Cardiac muscle cell (in vitro differentiated cells and primary cell): ENCODE data around the gene HSD17B4. TPM values are rescaled to one million over a fixed set of nuclear protein-coding genes. Genes with fewer than 3 reads are reported as not detected.
"Not testable (repeated sequence)": the region's sequence is repeated elsewhere in the genome, so short reads cannot be mapped to it uniquely, and the experiment has no call there.

Source experiments
- DNase-seq, 2 donors: peaks; one replicate each; pipeline versions ENCODE4 v3.0.0 to v3.0.0-alpha.2; 2010 to 2017; ENCODE audit warnings: low read depth in 1 of 2, low spot score in 1 of 2
- H3K27ac ChIP-seq: fragments of 200-600 bp; sonication (generic); 2 replicates; pipeline ENCODE4 v1.5.1; 2016
- H3K27me3 ChIP-seq: fragments of 200-600 bp; sonication (generic); 2 replicates; pipeline ENCODE4 v1.6.0; 2016; ENCODE audit warnings: control low read depth
- H3K36me3 ChIP-seq: fragments of 200-600 bp; sonication (generic); 2 replicates; pipeline ENCODE4 v1.5.1; 2016; ENCODE audit warnings: control low read depth
- H3K4me1 ChIP-seq: fragments of 200-600 bp; sonication (generic); 2 replicates; pipeline ENCODE4 v1.8.1; 2017; ENCODE audit warnings: low read depth, mild to moderate bottlenecking, mixed run types
- H3K4me3 ChIP-seq: fragments of 200-600 bp; sonication (generic); 2 replicates; pipeline ENCODE4 v1.5.1; 2016; ENCODE audit warnings: mild to moderate bottlenecking
- H3K9me3 ChIP-seq: fragments of 200-600 bp; sonication (generic); 2 replicates; pipeline ENCODE4 v1.5.1; 2017; ENCODE audit warnings: low read depth, mild to moderate bottlenecking, control low read depth
- polyA plus RNA-seq: library from polyadenylated mRNA; unstranded; fragments of >200 nt; fragmentation: Nextera tagmentation; extraction: Ambion mirVana; gene quantifications from 2 replicates; pipeline ENCODE4 v1.2.1, GENCODE V29; 2016
- total RNA-seq: library from RNA; depleted of rRNA; stranded (reverse); fragments of >200 nt; gene quantifications from 2 replicates; pipeline ENCODE4 v1.2.3, GENCODE V29; 2016
- TF ChIP-seq, protein P1 (sequence below): IDR thresholded peaks from 2 replicates; pipeline ENCODE4 v1.5.1; 2012; ENCODE audit warnings: low read depth, mild to moderate bottlenecking, low read length

HSD17B4 gene
- total and polyA plus RNA-seq, 2 experiments from 2014 or later: 165 to 183 TPM

DNA sequence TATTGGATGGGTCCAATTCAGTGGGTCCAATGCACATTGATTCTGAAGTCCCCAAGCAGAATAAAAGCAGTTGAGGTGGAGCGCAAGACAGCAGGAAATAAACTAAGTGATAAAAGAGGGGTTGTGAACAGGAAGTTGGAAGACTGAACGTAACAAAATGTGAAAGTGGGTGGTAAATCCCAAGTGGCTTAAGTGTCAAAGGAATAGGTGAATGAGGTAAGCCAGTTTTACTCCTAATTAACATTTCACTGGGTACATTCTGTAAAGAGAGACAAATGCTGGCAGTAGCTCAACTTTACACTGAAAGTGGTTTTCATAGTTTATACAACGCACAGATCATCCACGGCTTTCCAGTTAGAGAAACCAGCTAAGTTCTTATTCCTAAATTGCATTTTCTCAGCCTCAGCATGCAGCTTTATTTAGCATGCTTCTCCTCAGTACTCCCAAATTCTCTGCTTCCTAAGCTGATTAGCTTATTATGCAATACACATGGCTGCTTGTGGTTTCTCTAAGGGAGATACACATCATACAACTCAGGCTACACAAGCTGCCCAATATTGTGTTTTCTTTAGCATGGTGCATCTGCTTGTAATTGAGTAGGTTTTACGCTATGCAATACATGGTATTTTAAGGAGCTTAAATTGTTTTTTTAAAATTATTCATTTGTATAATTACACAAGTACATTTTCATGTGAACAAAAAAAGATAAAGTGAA is 34.2 kb upstream of the HSD17B4 start:
- TF ChIP-seq, protein P1, sequence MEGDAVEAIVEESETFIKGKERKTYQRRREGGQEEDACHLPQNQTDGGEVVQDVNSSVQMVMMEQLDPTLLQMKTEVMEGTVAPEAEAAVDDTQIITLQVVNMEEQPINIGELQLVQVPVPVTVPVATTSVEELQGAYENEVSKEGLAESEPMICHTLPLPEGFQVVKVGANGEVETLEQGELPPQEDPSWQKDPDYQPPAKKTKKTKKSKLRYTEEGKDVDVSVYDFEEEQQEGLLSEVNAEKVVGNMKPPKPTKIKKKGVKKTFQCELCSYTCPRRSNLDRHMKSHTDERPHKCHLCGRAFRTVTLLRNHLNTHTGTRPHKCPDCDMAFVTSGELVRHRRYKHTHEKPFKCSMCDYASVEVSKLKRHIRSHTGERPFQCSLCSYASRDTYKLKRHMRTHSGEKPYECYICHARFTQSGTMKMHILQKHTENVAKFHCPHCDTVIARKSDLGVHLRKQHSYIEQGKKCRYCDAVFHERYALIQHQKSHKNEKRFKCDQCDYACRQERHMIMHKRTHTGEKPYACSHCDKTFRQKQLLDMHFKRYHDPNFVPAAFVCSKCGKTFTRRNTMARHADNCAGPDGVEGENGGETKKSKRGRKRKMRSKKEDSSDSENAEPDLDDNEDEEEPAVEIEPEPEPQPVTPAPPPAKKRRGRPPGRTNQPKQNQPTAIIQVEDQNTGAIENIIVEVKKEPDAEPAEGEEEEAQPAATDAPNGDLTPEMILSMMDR: no peak
- Histone ChIP-seq H3K9me3 (no peaks in the 10 kb centered on the region), H3K4me3 (no peak overlapping the region), H3K27ac (no peak overlapping the region), H3K27me3 (no peaks in the 10 kb centered on the region), H3K36me3 (no peaks in the 10 kb centered on the region), H3K4me1 (no peaks in the 10 kb centered on the region)
- DNase-seq: peak in 1 of 2 donors; percentile 90

DNA sequence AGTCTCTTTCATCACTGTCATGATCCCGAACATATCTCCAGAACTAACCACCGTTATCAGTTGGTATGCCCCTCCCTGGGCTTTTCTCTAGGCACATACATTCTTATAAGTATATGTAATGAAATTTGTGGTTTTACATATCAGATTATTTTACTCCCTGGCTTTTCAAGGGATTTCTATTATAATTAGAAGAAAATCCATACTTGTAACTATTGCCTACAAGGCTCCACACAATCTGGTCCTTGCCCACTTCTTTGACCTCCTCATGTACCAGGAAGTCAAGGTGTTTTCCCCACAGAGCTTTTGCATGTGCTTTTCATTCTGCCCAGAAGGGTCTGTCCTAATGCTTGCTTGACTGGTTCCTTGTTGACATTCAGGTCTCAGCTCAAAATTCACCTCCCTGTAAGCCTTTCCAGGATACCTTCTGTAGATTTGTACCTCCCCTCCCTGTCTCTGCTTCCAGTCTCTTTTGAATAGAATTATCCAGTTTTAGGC is 33.6 kb upstream of the HSD17B4 start:
- no peak overlapping the region for H3K27ac ChIP-seq
- H3K4me3 ChIP-seq: no peak overlapping the region
- TF ChIP-seq, protein P1: no peak

DNA sequence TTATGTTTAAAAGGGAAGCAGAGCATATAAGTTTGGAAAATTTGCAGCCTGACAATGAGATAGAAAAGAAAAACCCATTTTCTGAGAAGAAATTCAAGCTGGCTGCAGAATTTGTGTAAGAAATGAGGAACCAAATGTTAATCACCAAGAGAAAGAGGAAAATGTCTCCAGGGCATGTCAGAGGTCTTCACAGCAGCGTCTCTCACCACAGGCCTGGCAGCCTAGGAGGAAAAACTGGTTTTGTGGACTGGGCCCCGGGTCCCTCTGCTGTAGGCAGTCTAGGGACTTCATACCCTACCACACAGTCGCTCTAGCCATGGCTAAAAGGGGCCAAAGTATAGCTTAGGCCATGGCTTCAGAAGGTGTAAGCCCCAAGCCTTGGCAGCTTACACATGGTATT is 32.1 kb upstream of the HSD17B4 start:
- TF ChIP-seq, protein P1: no peak
- Histone ChIP-seq H3K27me3 (no peaks in the 10 kb centered on the region), H3K4me3 (no peak overlapping the region)

More for the DNA sequence above, 33.6 kb upstream of the HSD17B4 start:
- no peak for DNase-seq
- no peaks in the 10 kb centered on the region for H3K27me3 ChIP-seq
- no peaks in the 10 kb centered on the region for H3K9me3 ChIP-seq
- no peaks in the 10 kb centered on the region for H3K4me1 ChIP-seq
- no peaks in the 10 kb centered on the region for H3K36me3 ChIP-seq

DNA sequence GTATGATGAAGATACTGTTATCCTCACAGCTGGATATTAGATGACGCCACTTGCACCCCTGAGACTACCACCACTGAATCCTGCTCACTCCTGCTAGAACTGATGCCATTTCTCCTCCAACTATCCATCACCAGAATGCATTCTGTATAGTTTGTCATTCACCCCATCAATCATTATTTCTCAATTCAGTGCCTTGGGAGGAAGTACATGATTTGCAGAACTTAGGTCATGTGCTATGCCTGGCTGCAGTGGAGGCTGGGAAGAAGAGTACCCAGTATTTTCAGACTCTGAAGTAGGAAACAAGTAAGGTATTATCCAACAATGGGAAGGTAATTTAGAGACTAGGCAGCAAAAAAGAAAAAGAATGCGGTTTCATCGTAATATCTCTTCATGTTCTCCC is 26.2 kb upstream of the HSD17B4 start:
- H3K9me3 ChIP-seq: no peaks in the 10 kb centered on the region
- no peak overlapping the region for H3K4me3 ChIP-seq
- no peaks in the 10 kb centered on the region for H3K27me3 ChIP-seq
- no peaks in the 10 kb centered on the region for H3K36me3 ChIP-seq
- no peaks in the 10 kb centered on the region for H3K4me1 ChIP-seq
- no peak overlapping the region for H3K27ac ChIP-seq
- DNase-seq: no peak
- TF ChIP-seq, protein P1: no peak

More for the DNA sequence above, 32.1 kb upstream of the HSD17B4 start:
- H3K36me3 ChIP-seq: no peaks in the 10 kb centered on the region
- H3K4me1 ChIP-seq: no peaks in the 10 kb centered on the region
- no peak for DNase-seq
- H3K27ac ChIP-seq: no peak overlapping the region
- no peaks in the 10 kb centered on the region for H3K9me3 ChIP-seq

DNA sequence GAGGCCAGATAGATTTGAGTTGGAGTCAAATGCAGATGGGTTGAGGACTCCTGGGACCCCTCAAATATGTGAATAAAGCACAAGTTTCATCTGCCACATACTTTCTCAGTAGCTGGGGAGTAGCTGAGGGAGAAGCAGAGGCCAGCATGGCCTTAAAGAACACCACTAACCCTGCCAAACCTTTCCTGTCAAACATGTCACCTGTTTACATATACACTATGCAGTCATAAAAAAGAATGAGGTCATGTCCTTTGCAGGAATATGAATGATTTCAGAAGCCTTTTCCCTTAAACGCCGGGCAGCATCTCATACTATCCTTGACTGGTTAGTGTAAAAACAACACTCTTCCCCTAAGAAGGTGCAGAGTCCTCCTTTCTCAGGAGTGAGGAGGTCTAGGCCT is 25.2 kb upstream of the HSD17B4 start:
- H3K27ac ChIP-seq: no peak overlapping the region
- no peaks in the 10 kb centered on the region for H3K9me3 ChIP-seq
- H3K27me3 ChIP-seq: no peaks in the 10 kb centered on the region
- H3K36me3 ChIP-seq: no peaks in the 10 kb centered on the region
- H3K4me3 ChIP-seq: no peak overlapping the region
- DNase-seq: no peak
- TF ChIP-seq, protein P1: no peak
- H3K4me1 ChIP-seq: no peaks in the 10 kb centered on the region

DNA sequence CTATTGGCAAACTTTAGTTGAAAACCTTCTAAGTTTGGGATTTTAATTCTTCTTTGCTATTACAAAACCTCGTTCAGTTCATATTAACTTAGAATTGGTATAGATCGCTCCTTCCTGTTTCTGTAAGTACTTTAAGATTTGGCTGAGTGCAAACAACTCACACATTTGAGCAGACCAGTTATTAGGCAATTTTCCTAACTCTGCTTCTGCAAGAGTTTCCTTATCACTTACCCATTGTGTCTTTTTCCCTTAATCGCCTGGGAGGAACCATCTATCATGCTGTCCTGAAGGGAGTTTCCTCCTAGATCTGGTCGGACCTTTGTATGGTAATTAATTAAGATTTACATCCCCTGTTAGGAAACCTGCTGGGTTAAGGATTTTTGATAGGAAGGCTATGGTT is 24.7 kb upstream of the HSD17B4 start:
- H3K27ac ChIP-seq, H3K4me3 ChIP-seq, H3K9me3 ChIP-seq, H3K36me3 ChIP-seq, H3K27me3 ChIP-seq, H3K4me1 ChIP-seq: not testable (repeated sequence)
- DNase-seq: peak in 1 of 2 donors; percentile 21

DNA sequence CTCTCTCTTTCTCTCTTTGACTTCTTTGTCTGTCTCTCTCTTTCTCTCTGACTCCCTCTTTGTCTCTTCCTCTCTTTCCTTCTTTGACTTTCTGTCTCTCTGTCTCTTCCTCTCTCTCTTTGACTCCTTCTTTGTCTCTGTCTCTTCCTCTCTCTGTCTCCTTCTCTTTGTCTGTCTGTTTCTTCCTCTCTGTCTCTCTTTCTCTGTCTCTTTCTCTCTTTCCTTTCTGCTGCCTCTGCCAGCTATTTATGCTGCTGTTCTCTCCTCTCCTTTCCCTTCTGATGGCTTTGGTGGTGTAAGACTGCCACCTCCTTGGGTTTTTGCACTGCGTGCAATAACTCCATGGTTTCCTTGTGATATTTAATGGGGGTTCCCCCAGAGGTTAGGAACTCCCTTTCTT is 24.1 kb upstream of the HSD17B4 start:
- H3K9me3 ChIP-seq, DNase-seq, H3K36me3 ChIP-seq, H3K27me3 ChIP-seq, H3K27ac ChIP-seq, H3K4me3 ChIP-seq, H3K4me1 ChIP-seq: not testable (repeated sequence)

DNA sequence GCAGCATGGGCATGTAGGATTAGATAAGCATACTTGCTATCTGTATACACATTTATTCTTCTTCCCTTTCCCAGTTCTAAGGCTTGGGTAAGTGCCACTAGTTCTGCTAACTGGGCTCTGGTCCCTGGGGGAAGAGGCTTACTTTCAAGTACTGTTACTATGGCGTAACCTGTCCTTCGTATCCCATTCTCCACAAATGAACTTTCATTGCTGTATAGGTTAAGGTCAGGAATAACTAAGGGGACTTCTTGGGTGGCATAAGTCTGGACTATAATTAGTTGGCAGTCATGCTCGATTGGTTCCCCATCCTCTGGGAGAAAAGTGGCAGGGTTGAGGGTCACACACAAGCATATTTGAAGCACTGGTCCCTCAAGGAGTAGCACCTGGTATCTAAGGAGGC is 23.7 kb upstream of the HSD17B4 start:
- not testable (repeated sequence) for DNase-seq, H3K9me3 ChIP-seq, H3K4me1 ChIP-seq, H3K36me3 ChIP-seq, H3K4me3 ChIP-seq, H3K27ac ChIP-seq, H3K27me3 ChIP-seq

DNA sequence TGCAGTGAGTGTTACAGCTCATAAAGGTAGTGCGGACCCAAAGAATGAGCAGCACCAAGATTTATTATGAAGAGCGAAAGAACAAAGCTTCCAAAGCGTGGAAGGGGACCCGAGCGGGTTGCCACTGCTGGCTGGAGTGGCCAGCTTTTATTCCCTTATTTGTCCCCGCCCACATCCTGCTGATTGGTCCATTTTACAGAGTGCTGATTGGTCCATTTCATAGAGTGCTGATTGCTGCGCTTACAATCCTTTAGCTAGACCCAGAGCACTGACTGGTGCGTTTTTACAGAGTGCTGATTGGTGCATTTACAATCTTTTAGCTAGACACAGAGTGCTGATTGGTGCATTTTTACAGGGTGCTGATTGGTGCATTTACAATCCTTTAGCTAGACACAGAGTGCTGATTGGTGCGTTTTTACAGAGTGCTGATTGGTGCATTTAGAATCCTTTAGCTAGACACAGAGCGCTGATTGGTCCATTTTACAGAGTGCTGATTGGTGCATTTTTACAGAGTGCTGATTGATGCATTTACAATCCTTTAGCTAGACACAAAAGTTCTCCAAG is 19.5 kb upstream of the HSD17B4 start:
- not testable (repeated sequence) for H3K9me3 ChIP-seq, H3K4me3 ChIP-seq, H3K36me3 ChIP-seq, H3K27me3 ChIP-seq, DNase-seq, H3K27ac ChIP-seq, H3K4me1 ChIP-seq
